Myocyte (in vitro differentiated cells): ENCODE data around the gene BCAM. TPM values are rescaled to one million over a fixed set of nuclear protein-coding genes. Genes with fewer than 3 reads are reported as not detected.
"Not testable (repeated sequence)": the region's sequence is repeated elsewhere in the genome, so short reads cannot be mapped to it uniquely, and the experiment has no call there.

ENCODE experiments used
- DNase-seq: peaks from one replicate; pipeline ENCODE4 v3.0.0-alpha.2; 2012; ENCODE audit warnings: low read depth
- polyA plus RNA-seq: library from polyadenylated mRNA; unstranded; fragments of >200 nt; gene quantifications from one replicate; pipeline ENCODE4 v1.2.1, GENCODE V29; 2012; ENCODE audit warnings: missing spikeins
- total RNA-seq: library from RNA; depleted of rRNA; stranded (reverse); fragments of >200 nt; gene quantifications from 2 replicates; pipeline ENCODE4 v1.2.3, GENCODE V29; 2014

BCAM gene
- 590 and 678 TPM in 2 replicates for total RNA-seq
- 110 TPM for polyA plus RNA-seq

- peak; percentile 91 for DNase-seq
These were observed at the start of gene BCAM for GRCh38 chr19:44808463-44809371. TSS of gene BCAM (plus strand) at chr19:44809103. CDS start at chr19:44809125, 22 bp downstream.

- peak; percentile 77 for DNase-seq
These were observed 46.9 kb upstream of the BCAM start for GRCh38 chr19:44762038-44762437.

- DNase-seq, result no peak
These were observed 43.6 kb upstream of the BCAM start for GRCh38 chr19:44765033-44765948.

- no peak for DNase-seq
These were observed 43.0 kb upstream of the BCAM start for GRCh38 chr19:44765949-44766335.

GRCh38 chr19:44767295-44768180, 41.4 kb upstream of the BCAM start:
- no peak for DNase-seq

GRCh38 chr19:44770550-44771257, 38.2 kb upstream of the BCAM start:
- DNase-seq, result peak; percentile 87

- DNase-seq, result not testable (repeated sequence)
These were observed 36.8 kb upstream of the BCAM start for GRCh38 chr19:44772144-44772543.

- peak; percentile 74 for DNase-seq
These were observed 35.9 kb upstream of the BCAM start for GRCh38 chr19:44772959-44773358.

GRCh38 chr19:44775676-44776240, 33.1 kb upstream of the BCAM start:
- DNase-seq, result no peak

GRCh38 chr19:44776402-44777096, 32.4 kb upstream of the BCAM start:
- DNase-seq, result no peak

GRCh38 chr19:44777715-44778347, 31.1 kb upstream of the BCAM start, which contains the start of gene CBLC:
TSS of gene CBLC (plus strand) at chr19:44777890. CDS start at chr19:44777932, 42 bp downstream.
- no peak for DNase-seq

- no peak for DNase-seq
These were observed 29.8 kb upstream of the BCAM start for GRCh38 chr19:44779150-44779549.

GRCh38 chr19:44781694-44782093, 27.2 kb upstream of the BCAM start:
- DNase-seq, result not testable (repeated sequence)

- DNase-seq, result no peak
These were observed 26.2 kb upstream of the BCAM start for GRCh38 chr19:44782729-44783128.

- no peak for DNase-seq
These were observed 25.4 kb upstream of the BCAM start for GRCh38 chr19:44783545-44783944.

- no peak for DNase-seq
These were observed 23.6 kb upstream of the BCAM start for GRCh38 chr19:44785271-44785670.

GRCh38 chr19:44785993-44786392, 22.9 kb upstream of the BCAM start:
- no peak for DNase-seq

- no peak for DNase-seq
These were observed 19.9 kb upstream of the BCAM start for GRCh38 chr19:44788971-44789370.
